Non-pigmented ciliary epithelial cell (primary cell): ENCODE results near the gene TRAF3IP1.
A peak's percentile ranks its signal among the peaks of the same experiment; 100 is the strongest.
"Not testable (repeated sequence)": the region's sequence is repeated elsewhere in the genome, so short reads cannot be mapped to it uniquely, and the experiment has no call there.

Source experiments
- DNase-seq: peaks from one replicate; pipeline ENCODE4 v3.0.0-alpha.2; 2010; ENCODE audit warnings: low read depth

Gene TRAF3IP1

GRCh38 chr2:238380785-238381184 is 60.5 kb downstream of the TRAF3IP1 start:
- peak; percentile 51 for DNase-seq

DNA sequence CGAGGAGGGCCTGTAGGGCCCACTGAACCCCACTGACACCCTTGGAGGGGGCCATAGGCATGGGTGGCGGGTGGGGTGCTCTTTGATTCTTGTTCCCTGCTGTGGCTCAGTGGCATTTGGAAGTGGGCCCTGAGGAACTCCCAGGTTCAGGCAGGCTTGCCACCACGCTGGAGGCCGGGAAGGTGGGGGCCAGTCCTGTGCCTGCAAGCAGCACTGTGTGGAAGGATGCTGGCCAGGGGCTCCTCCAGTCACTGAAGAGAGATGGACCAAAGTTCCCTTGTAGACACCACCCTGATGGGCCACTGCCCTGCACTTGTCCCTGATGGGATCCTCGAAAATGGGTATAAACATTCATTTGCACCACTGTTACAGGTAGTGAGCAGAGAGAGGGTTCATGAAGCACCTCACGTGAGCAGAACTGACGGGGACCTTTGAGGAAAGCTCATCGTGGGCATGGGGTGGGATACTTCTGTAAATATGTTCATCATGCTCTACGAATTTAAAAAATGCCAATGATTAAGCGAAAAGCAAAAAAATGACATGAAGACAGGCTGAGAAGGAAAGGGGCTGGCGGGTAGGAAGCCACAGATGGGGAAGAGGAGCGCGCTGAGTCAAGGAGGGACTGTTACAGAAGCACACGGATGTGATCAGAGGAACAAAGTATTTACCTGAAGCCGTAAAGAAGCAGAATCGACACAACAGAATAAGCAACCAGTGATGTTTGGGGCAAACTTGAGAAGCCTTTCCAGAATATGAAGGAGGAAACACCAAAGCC is 61.2 kb downstream of the TRAF3IP1 start:
- DNase-seq, result no peak

DNA sequence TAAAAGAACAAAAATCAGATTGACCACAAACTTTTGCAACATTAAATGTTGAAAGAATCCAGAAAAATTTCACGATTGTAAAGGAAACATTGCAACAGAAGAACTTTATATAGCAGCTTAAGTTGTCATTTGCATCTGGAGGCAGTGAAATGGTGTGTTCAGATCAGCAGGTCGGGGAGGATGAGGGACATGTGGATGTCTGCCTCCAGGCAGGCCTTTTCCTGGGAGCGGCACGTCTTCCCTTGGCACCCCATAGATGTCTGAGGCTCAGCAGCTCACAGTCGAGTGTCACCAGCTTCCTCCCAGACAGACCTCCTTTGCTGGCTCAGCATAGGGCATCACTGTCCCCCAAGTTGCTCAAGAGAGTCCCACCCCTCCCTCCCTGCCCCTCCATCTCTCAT is 62.1 kb downstream of the TRAF3IP1 start:
- DNase-seq, result no peak

GRCh38 chr2:238383135-238383534 is 62.8 kb downstream of the TRAF3IP1 start:
- DNase-seq, result no peak

GRCh38 chr2:238383743-238384380 is 63.5 kb downstream of the TRAF3IP1 start:
- DNase-seq, result no peak

GRCh38 chr2:238387332-238387731 is 67.0 kb downstream of the TRAF3IP1 start:
- no peak for DNase-seq

DNA sequence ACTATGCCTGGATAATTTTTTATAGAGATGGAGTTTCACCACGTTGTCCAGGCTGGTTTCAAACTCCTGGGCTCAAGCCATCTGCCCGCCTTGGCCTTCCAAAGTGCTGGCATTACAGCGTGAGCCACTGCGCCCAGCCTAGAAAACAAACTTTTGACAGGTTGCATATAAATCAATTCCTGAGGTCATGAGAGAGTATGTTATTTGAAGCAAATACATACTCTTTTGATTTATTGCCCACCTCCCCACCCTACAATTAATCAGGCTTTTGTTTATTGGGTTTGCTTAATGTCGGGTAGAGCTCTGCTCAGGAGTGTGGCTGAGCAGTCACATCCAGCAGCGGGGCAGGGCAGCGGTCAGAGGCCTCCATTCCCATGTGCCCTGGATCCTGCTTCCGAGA is 68.5 kb downstream of the TRAF3IP1 start:
- no peak for DNase-seq

DNA sequence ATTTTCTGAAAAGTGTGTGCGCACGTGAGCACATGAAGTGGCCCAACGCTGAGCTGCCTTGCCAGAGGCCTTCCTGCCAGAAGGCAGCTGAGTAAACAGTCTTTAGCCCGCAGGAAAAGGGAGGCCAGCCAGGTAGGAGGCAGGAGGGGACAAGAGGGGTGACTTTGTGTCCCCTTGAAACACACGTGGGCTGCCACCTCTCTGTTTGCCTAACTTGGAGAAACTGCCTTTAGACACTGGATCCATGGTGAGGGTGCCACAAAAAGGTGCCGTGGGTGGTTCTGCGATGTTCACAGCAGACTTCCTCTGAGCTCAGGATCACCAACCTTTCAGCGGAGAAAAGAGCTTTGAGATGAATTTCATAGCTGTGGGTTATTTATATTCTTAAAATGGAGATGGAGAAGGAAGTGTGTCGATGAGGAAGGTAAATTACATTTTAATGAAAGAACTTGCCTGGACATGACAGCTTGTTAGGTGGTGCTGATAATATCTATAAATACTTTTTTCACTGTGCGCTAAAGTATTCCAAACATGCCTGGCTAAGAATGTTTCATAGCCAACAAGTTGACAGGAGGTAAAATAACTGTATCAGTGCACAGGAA is 69.8 kb downstream of the TRAF3IP1 start:
- DNase-seq, result no peak

- no peak for DNase-seq
These were observed 70.8 kb downstream of the TRAF3IP1 start for GRCh38 chr2:238391042-238391689.

DNA sequence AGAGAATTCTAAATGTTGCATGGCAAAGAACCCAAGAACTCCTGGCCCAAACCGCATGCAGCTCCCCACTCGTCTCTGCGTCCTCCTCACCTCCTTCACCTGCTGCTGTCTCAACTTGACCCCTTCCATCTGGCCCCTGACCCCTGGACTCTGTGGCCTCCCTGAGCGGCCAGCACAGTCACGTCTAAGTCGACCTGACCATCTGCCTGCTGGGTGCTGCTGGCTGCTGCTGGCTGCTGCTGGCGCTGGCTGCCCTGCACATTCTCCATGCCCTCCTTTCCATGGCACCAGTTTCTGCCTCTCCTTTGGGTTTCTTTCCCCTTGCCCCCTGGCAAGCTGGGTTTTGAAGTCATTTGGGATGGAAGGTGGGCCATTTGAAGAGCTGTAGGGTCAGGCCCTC is 76.3 kb downstream of the TRAF3IP1 start:
- DNase-seq, result no peak

- DNase-seq, result no peak
These were observed 77.0 kb downstream of the TRAF3IP1 start for GRCh38 chr2:238397356-238397755.

GRCh38 chr2:238398577-238398976 is 78.3 kb downstream of the TRAF3IP1 start:
- no peak for DNase-seq

DNA sequence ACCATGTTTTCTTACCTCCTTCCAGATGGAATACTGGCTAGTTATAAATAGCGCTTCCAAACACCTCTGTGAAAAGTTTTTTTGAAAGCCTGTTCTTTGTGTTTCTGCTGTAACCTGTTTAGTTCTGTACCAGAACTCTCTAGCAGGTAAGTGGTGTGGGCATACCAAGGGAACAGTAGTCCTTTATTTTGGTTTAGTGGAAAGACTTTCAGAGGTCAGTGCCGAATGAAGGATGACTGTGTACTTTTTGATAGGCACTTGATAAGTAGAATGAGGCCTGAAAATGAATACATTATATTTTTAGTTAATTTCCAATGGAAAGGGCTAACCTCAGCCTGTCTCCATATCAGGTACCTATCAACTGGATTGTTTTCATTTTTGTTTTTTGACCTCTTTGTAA is 78.8 kb downstream of the TRAF3IP1 start:
- no peak for DNase-seq

- DNase-seq, result no peak
These were observed 81.2 kb downstream of the TRAF3IP1 start for GRCh38 chr2:238401551-238401950.

DNA sequence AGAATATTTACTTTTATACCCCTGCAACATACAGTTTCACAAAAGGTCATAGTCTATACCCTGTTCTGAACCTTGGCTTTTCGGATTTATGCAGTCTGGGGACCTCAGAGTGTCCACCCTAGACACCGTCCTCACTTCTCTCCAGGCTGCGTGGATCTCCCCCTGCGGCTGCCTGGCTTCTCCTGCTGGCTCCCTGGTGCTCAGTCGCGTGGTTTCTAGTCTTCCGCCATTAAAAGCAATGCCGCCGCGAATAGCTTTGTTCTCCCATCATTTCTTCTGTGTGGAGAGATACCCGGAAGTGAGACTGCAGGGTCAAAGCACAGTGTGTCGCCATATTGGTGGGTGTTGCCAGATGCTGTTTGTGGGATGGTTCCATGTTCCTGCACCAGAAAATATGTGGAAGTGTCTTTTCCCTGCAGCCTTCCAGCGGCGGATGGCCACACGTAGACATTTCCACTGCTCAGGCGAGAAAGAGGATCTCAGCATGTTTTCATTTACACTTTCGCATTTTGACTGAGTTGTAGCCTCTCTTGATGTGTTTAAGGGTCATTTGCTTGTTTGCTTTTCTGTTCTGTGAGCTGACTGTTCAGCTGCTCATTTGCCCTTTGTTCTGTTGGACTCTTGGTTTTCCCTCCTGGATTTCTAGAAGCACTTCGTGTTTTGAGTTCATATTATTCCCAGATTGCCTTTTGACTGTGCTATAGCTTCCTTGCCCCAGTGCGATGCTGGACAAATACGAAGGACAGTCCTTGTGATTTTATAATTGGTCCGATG is 83.5 kb downstream of the TRAF3IP1 start:
- DNase-seq, result no peak

DNA sequence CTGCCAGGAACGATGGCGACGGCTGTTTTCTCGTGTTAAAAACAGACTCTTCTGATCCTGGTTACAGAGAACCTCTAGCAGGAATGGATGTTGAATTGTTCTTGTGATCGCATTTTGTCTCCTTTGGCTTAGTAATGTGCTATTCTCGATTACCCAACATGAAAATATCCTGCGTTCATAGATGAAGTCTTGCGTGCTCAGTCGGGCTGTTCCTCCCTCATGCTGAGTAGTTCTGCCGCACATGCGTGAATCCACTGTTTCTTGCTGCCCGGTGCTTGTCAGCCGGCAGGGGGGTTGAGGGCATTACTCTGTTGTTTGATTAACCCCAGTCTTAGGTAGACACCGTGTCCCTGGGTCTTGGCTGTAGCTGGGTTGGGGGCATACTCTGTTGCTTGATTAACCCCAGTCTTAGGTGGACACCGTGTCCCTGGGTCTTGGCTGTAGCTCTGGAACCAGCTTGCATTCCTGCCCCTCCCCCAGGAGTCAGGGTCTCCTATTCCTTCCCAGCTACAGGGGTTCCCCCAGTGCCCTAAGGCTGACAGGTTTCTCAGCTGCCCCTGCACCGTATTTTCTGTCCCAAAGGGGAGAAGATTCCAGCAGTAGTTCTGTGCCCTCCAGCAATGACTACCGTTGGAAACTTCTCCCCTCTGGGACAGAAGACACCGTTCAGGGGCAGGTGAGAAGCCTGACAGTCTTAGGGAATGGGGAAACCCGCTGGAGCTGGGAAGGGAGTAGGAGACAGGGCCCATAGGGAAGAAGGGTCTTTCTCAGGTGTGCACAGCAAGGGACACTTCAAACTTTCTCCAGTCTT is 84.3 kb downstream of the TRAF3IP1 start:
- DNase-seq, result no peak

GRCh38 chr2:238405217-238405555 is 84.9 kb downstream of the TRAF3IP1 start:
- not testable (repeated sequence) for DNase-seq

DNA sequence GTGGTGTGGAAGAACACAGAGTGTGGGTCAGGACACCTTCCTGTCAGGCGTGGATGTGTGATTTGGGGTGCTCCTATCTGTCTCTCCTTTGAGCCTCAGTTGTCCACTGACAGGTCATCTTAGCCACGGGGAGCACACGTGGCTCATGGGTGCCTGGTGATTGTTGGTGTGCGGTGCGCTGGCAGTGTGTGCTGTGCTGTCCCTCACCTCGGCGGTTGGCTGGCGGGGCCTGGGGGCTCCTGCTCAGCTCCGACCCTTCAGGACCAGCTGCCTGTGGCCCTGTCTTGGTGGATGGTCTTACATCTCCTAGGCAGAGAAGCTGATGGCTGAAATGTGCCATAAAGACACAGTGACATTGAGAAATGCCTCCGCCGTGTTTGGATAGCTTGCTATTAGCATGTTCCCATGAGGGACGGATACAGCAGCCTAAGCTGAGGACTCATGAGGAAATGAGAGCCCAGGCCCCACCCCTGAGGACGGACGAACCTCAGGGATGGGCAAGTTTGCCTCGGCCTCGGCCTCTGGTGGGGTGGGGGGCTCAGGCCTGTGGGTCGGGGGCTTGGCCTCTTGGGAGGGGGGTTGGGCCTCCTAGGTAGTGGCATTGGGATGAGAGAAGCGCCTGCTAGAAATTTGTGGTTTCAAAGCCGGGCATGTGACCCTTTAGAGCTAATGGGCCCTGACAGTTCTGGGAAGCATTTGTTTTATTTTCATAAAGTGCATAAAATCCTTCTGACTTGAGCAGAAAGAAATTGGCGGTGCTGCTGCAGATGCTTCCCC is 86.1 kb downstream of the TRAF3IP1 start:
- no peak for DNase-seq

DNA sequence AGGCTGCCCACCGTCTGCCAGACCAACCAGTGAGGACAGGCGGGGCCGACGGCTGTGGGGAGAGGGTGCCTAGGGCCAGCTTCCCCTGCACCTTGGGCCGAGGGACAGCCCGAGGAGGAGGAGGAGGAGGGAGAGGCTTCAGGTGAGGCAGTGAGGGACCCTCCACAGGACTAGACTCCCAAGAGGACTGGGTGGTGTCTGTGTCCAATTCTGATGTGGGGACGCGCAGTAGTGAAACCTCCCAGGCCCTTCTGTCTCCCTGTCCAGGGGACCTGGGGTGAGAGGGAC is 86.6 kb downstream of the TRAF3IP1 start:
- no peak for DNase-seq

- DNase-seq, result no peak
These were observed 87.2 kb downstream of the TRAF3IP1 start for GRCh38 chr2:238407566-238407965.
